Transverse colon (tissue), 4 donors: Measurements from ENCODE around the gene ZBTB20. TPM values are rescaled to one million over a fixed set of nuclear protein-coding genes. Genes with fewer than 3 reads are reported as not detected.

Experiments used
- DNase-seq: peaks from one replicate; pipeline ENCODE4 v3.0.0-alpha.2; 2019
- H3K27ac ChIP-seq, 4 donors: fragments of 200-600 bp; sonication (generic); 2 replicates each; pipeline ENCODE4 v1.5.1; 2016 to 2018; ENCODE audit warnings: inconsistent platforms in 4 of 4
- H3K27me3 ChIP-seq: fragments of 200-600 bp; sonication (generic); 2 replicates; pipeline ENCODE4 v1.5.1; 2017; ENCODE audit warnings: inconsistent platforms
- H3K36me3 ChIP-seq, 4 donors: fragments of 200-600 bp; sonication (generic); 2 replicates each; pipeline ENCODE4 v1.5.1; 2017 to 2019; ENCODE audit warnings: inconsistent platforms in 4 of 4
- H3K4me1 ChIP-seq, 4 donors: fragments of 200-600 bp; sonication (generic); 2 replicates each; pipeline ENCODE4 v1.5.1; 2017 to 2020; ENCODE audit warnings: inconsistent platforms in 4 of 4
- H3K4me3 ChIP-seq, 4 donors: fragments of 200-600 bp; sonication (generic); 1 replicate in 1 of 4; 2 replicates in 3 of 4; pipeline versions ENCODE4 v1.5.1 to v1.6.1; 2017 to 2019; ENCODE audit warnings: inconsistent platforms in 4 of 4
- H3K9me3 ChIP-seq, 2 donors: fragments of 200-600 bp; sonication (generic); 2 replicates each; pipeline ENCODE4 v1.5.1; 2017 to 2019; ENCODE audit warnings: inconsistent platforms in 2 of 2
- CTCF ChIP-seq, 5 experiments: fragments of 200-600 bp in 3 of 5; fragments of 450-650 bp in 2 of 5; sonication (generic) in 3 of 5; IDR thresholded peaks; 1 replicate in 2 of 5; 2 replicates in 3 of 5; pipeline ENCODE4 v1.5.1; 2016 to 2017; ENCODE audit warnings: antibody characterized with exemption in 5 of 5, inconsistent platforms in 3 of 5, mild to moderate bottlenecking in 2 of 5, moderate library complexity in 1 of 5
- EP300 ChIP-seq: sonication (generic); formaldehyde crosslinking; IDR thresholded peaks from one replicate; pipeline ENCODE4 v1.6.1; 2017; ENCODE audit warnings: antibody characterized with exemption, low read depth
- POLR2A ChIP-seq: fragments of 450-650 bp; IDR thresholded peaks from one replicate; pipeline ENCODE4 v1.6.1; 2016; ENCODE audit warnings: antibody characterized with exemption, mild to moderate bottlenecking, moderate library complexity
- POLR2AphosphoS5 ChIP-seq, 3 donors: sonication (generic); formaldehyde crosslinking; IDR thresholded peaks; one replicate each; pipeline ENCODE4 v1.6.1; 2016; ENCODE audit warnings: antibody characterized with exemption in 3 of 3
- WGBS, 2 donors: methylation state at CpG; one replicate each; pipeline ENCODE4 v1.1.5; 2018; ENCODE audit warnings: low coverage in 1 of 2; 5-methylcytosine and 5-hydroxymethylcytosine counted together
- in situ Hi-C, 4 donors: fragments of 200-750 bp; cut with MboI; loops; one replicate each; pipeline versions ENCODE4 v1.15.0 to v1.15.1; 2017; ENCODE audit warnings: low sequenced_read_pairs in 3 of 4, low pct_ligation_motif_present in 1 of 4, low pct_unique_long_range_greater_than_20kb in 1 of 4
- intact Hi-C: fragments of 100-400 bp; cut with DNase I; formaldehyde crosslinking; loops from one replicate; pipeline ENCODE4 v1.15.1; 2023; ENCODE audit warnings: low total_unique reads
- total RNA-seq, 4 donors: library from RNA; depleted of rRNA; stranded (reverse); fragments of >200 nt; gene quantifications; one replicate each; pipeline ENCODE4 v1.1.0, GENCODE V29; 2016

The ZBTB20 gene
- total RNA-seq, 4 donors from 2014 or later, result 44.6 to 50.5 (median 46.4) TPM

- intact Hi-C loops (no loop called here), in situ Hi-C loops (no loop called here)
- H3K4me1 ChIP-seq, result no peaks in the 10 kb centered on the region
- H3K27ac ChIP-seq, result no peak overlapping the region
- H3K9me3 ChIP-seq, result no peaks in the 10 kb centered on the region
- no peak for TF ChIP-seq POLR2A
- TF ChIP-seq EP300, result no peak
- TF ChIP-seq CTCF (IDR thresholded peaks at IDR 0.05), result no peak
- TF ChIP-seq POLR2AphosphoS5 (IDR thresholded peaks at IDR 0.05), result no peak
- H3K27me3 ChIP-seq, result no peaks in the 10 kb centered on the region
- no peak overlapping the region for H3K4me3 ChIP-seq
- WGBS, 2 donors, result 88 to 100% methylated on average over 1 of the region's 1 CpG
- DNase-seq, result no peak
- H3K36me3 ChIP-seq, result no peaks in the 10 kb centered on the region
Measured at GRCh38 chr3:115007966-115008365, 139.1 kb downstream of the ZBTB20 start.

- no peaks in the 10 kb centered on the region for H3K27me3 ChIP-seq
- intact Hi-C loops (no loop called here), in situ Hi-C loops (no loop called here)
- 92 to 100% methylated on average over 1 to 2 of the region's 2 CpGs for WGBS, 2 donors
- TF ChIP-seq EP300 (no peak), POLR2A (no peak), POLR2AphosphoS5 (IDR thresholded peaks at IDR 0.05) (no peak), CTCF (IDR thresholded peaks at IDR 0.05) (no peak)
- no peak for DNase-seq
- no peaks in the 10 kb centered on the region for H3K36me3 ChIP-seq
- H3K4me3 ChIP-seq, result no peak overlapping the region
- no peak overlapping the region for H3K27ac ChIP-seq
- H3K9me3 ChIP-seq, result peaks cover 0 to 7% of the 10 kb centered on the region in 2 donors
- H3K4me1 ChIP-seq, result no peaks in the 10 kb centered on the region
Measured at GRCh38 chr3:115004201-115005140, 142.6 kb downstream of the ZBTB20 start.

DNA sequence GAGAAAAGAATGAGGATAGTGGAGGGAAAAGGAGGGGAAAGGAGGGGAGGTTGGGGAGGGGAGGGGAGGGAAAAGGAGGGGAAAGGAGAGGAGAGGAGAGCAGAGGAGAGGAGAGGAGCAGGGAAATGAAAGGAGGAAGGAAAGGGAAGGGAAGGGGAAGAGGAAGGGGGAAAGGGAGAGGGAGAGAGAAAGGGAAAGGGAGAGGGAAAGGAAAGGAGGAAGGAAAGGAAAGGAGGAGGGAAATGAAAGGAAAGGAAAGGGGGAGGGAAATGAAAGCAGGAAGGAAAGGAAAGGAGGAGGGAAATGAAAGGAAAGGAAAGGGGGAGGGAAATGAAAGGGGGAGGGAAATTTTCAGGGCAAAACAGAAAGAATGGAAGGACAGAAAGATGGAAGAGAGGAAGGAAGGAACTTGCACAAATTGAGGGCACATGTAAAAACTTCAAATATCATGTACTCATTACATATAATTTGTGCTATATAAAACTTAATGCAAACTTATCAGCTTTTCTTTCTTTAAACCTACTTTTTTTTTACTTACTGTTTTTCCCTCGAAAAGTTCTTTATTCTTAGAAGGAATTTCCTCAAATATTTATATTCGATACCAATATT lies 148.0 kb downstream of the ZBTB20 start:
- WGBS, 2 donors, result 91 to 97% methylated on average over 2 of the region's 2 CpGs
- no peak for DNase-seq
- Histone ChIP-seq H3K27me3 (no peaks in the 10 kb centered on the region), H3K4me1 (no peaks in the 10 kb centered on the region), H3K9me3 (peaks cover 0 to 7% of the 10 kb centered on the region in 2 donors), H3K27ac (no peak overlapping the region), H3K4me3 (no peak overlapping the region), H3K36me3 (no peaks in the 10 kb centered on the region)
- intact Hi-C loops (no loop called here), in situ Hi-C loops (no loop called here)
- TF ChIP-seq CTCF (IDR thresholded peaks at IDR 0.05), result no peak
- TF ChIP-seq POLR2A, result no peak

GRCh38 chr3:114994554-114995341 lies 152.3 kb downstream of the ZBTB20 start:
- WGBS, 2 donors, result 82 to 83% methylated on average over 6 of the region's 6 CpGs
- H3K4me3 ChIP-seq, result no peak overlapping the region

More at GRCh38 chr3:114994554-114995341, 152.3 kb downstream of the ZBTB20 start:
- Histone ChIP-seq H3K27me3 (no peaks in the 10 kb centered on the region), H3K4me1 (no peaks in the 10 kb centered on the region), H3K27ac (no peak overlapping the region), H3K9me3 (no peaks in the 10 kb centered on the region), H3K36me3 (no peaks in the 10 kb centered on the region)
- in situ Hi-C loops (no loop called here), intact Hi-C loops (no loop called here)
- TF ChIP-seq POLR2AphosphoS5 (IDR thresholded peaks at IDR 0.05) (no peak), POLR2A (no peak), CTCF (IDR thresholded peaks at IDR 0.05) (no peak), EP300 (no peak)
- DNase-seq, result no peak
